Measurements from ENCODE around the gene EFHD2. TPM values are rescaled to one million over a fixed set of nuclear protein-coding genes. Genes with fewer than 3 reads are reported as not detected.
"Not testable (repeated sequence)": the region's sequence is repeated elsewhere in the genome, so short reads cannot be mapped to it uniquely, and the experiment has no call there.

EFHD2 gene
- total RNA-seq, 1 experiment from 2014 or later = 69.7 TPM

DNA sequence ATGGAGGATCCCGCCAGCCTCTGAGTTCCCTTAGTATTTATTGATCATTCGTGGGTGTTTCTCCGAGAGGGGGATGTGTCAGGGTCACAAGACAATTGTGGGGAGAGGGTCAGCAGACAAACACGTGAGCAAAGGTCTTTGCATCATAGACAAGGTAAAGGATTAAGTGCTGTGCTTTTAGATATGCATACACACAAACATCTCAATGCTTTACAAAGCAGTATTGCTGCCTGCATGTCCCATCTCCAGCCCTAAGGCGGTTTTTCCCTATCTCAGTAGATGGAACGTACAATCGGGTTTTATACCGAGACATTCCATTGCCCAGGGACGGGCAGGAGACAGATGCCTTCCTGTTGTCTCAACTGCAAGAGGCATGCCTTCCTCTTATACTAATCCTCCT lies 30.5 kb upstream of the EFHD2 start:
- H2AFZ ChIP-seq (ENCODE audit: low read depth, low read length, poor library complexity, severe bottlenecking); H3K4me1 ChIP-seq (ENCODE audit: control insufficient read depth in 1 of 2, insufficient read depth in 2 of 2, low read length in 2 of 2); ATAC-seq; H3K9ac ChIP-seq (ENCODE audit: low read length); H3K4me3 ChIP-seq (replicated peaks in 1 of 2; ENCODE audit: low read depth in 1 of 2, low read length in 2 of 2); POLR2A ChIA-PET; H3K79me2 ChIP-seq (ENCODE audit: insufficient read depth, low read length); H3K27ac ChIP-seq (ENCODE audit: low read depth, low read length); H3K4me2 ChIP-seq (ENCODE audit: low read length); H3K27me3 ChIP-seq (ENCODE audit: insufficient read depth, low read length); H3K36me3 ChIP-seq (ENCODE audit: control insufficient read depth in 1 of 2, insufficient read depth in 2 of 2, low read length in 2 of 2); intact Hi-C loops (cut with micrococcal nuclease); H4K20me1 ChIP-seq (ENCODE audit: insufficient read depth); H3K9me2 ChIP-seq (ENCODE audit: insufficient read depth); BruUV-seq (replicated peaks); DNase-seq (ENCODE audit: low read depth, low spot score); H3K9me3 ChIP-seq (ENCODE audit: control insufficient read depth in 1 of 2, insufficient read depth in 1 of 2, low read depth in 1 of 2, low read length in 2 of 2); RAD21 ChIA-PET (ENCODE audit: low non-redundant PET in 1 of 2, low total read pairs in 2 of 2, uncharacterized antibody in 2 of 2, unreplicated experiment in 2 of 2); CTCF ChIA-PET: not testable (repeated sequence)

DNA sequence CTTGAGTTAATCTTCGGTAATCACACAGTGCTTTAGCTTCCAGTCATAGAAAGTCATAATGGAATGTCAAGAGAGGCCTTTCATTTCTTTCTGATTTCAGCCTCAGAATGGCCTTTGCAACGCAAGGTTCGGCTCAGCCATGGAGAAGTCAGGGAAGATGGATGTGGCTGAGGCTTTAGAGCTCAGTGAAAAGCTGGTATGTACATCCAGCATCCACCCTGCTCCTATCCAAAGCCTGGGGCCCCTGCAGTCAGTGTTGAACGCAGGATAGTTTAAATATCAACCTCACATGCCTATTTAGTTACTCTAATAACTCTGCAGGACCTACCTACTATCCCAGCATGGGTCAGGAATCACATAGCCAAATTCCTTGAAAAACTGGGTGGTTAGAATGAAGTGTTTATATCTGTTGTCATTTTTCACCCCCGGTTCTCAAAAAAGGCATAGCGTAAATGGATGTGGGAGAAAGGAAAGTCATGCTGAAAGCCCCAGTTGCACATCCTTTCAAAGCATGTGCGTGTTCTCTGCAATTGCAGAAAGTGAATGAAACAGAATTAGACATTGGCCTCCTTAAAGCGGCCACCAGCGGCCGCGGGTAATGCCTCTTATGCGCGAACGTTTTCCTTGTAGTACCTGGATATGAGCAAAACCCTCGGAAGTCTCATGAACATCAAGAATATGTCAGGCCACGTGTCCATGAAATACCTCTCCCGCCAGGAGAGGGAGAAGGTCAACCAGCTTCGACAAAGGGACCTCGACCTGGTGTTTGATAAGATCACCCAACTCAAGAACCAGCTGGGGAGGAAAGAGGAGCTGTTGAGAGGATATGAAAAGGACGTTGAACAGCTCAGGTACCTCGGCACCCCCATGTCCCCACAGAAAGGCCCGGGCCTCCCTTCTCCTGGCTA lies 28.8 kb upstream of the EFHD2 start:
- no TSS peak for BruUV-seq (replicated peaks)
- H3K27me3 ChIP-seq (ENCODE audit: insufficient read depth, low read length) = no peaks in the 10 kb centered on the region

More for the DNA sequence above, 28.8 kb upstream of the EFHD2 start:
- no peak overlapping the region for H3K4me2 ChIP-seq (ENCODE audit: low read length)
- H3K9me2 ChIP-seq (ENCODE audit: insufficient read depth) = no peaks in the 10 kb centered on the region
- no peak for ATAC-seq
- no peak for DNase-seq (ENCODE audit: low read depth, low spot score)
- no peak overlapping the region for H3K27ac ChIP-seq (ENCODE audit: low read depth, low read length)
- H4K20me1 ChIP-seq (ENCODE audit: insufficient read depth) = no peaks in the 10 kb centered on the region
- ChIA-PET RAD21 (ENCODE audit: low non-redundant PET in 1 of 2, low total read pairs in 2 of 2, uncharacterized antibody in 2 of 2, unreplicated experiment in 2 of 2) (no interaction called here), CTCF (no interaction called here), POLR2A (no interaction called here)
- no peak overlapping the region for H3K4me3 ChIP-seq (replicated peaks in 1 of 2; ENCODE audit: low read depth in 1 of 2, low read length in 2 of 2)
- TF ChIP-seq ELF1 (IDR thresholded peaks at IDR 0.05; ENCODE audit: borderline replicate concordance, low read depth) (no peak), RAD21 (IDR thresholded peaks at IDR 0.05; ENCODE audit: low read depth) (no peak)
- TF ChIP-seq, protein P1, sequence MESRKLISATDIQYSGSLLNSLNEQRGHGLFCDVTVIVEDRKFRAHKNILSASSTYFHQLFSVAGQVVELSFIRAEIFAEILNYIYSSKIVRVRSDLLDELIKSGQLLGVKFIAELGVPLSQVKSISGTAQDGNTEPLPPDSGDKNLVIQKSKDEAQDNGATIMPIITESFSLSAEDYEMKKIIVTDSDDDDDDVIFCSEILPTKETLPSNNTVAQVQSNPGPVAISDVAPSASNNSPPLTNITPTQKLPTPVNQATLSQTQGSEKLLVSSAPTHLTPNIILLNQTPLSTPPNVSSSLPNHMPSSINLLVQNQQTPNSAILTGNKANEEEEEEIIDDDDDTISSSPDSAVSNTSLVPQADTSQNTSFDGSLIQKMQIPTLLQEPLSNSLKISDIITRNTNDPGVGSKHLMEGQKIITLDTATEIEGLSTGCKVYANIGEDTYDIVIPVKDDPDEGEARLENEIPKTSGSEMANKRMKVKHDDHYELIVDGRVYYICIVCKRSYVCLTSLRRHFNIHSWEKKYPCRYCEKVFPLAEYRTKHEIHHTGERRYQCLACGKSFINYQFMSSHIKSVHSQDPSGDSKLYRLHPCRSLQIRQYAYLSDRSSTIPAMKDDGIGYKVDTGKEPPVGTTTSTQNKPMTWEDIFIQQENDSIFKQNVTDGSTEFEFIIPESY (IDR thresholded peaks at IDR 0.05; ENCODE audit: extremely low read depth, insufficient replicate concordance, low read length) = no peak
- H2AFZ ChIP-seq (ENCODE audit: low read depth, low read length, poor library complexity, severe bottlenecking) = no peak overlapping the region
- H3K9me3 ChIP-seq (ENCODE audit: control insufficient read depth in 1 of 2, insufficient read depth in 1 of 2, low read depth in 1 of 2, low read length in 2 of 2) = no peaks in the 10 kb centered on the region
- H3K79me2 ChIP-seq (ENCODE audit: insufficient read depth, low read length) = no peaks in the 10 kb centered on the region
- intact Hi-C loops (cut with micrococcal nuclease) = no loop called here
- H3K4me1 ChIP-seq (ENCODE audit: control insufficient read depth in 1 of 2, insufficient read depth in 2 of 2, low read length in 2 of 2) = no peaks in the 10 kb centered on the region
- H3K9ac ChIP-seq (ENCODE audit: low read length) = no peak overlapping the region
- no peaks in the 10 kb centered on the region for H3K36me3 ChIP-seq (ENCODE audit: control insufficient read depth in 1 of 2, insufficient read depth in 2 of 2, low read length in 2 of 2)

All from HCT116 (cell line).